ENCODE results near the gene VEZF1.
A peak's percentile ranks its signal among the peaks of the same experiment; 100 is the strongest.

Gene VEZF1

GRCh38 chr17:58006924-58007780 lies 19.1 kb upstream of the VEZF1 start, which contains the start of gene SRSF1:
SRSF1 (minus strand) TSS chr17:58007246; CDS start chr17:58007137, 109 bp downstream.
- 0% methylated on average over 86 of the region's 86 CpGs for WGBS, 2 experiments

GRCh38 chr17:58006560-58006923 lies 18.5 kb upstream of the VEZF1 start:
- H3K9me3 ChIP-seq (ENCODE audit: control insufficient read depth, low read length) = no peaks in the 10 kb centered on the region
- peaks cover 19% of the 10 kb centered on the region for H3K4me1 ChIP-seq (ENCODE audit: control insufficient read depth, insufficient read depth, low read length)
- peak overlapping the region; percentile 92 for H3K4me3 ChIP-seq (ENCODE audit: insufficient read depth, low read depth, low read length)
- peak overlapping the region; percentile 98 for H3K27ac ChIP-seq (ENCODE audit: insufficient read depth, low read depth, low read length, poor library complexity, severe bottlenecking)
- no peaks in the 10 kb centered on the region for H3K27me3 ChIP-seq (ENCODE audit: control insufficient read depth, insufficient read depth, low read length, poor library complexity, severe bottlenecking)
- 0% methylated on average over 20 of the region's 20 CpGs for WGBS, 2 experiments
- H3K36me3 ChIP-seq (ENCODE audit: control insufficient read depth, insufficient read depth, low read length) = peaks cover 24% of the 10 kb centered on the region

More at GRCh38 chr17:58006924-58007780, 19.1 kb upstream of the VEZF1 start, which contains the start of gene SRSF1:
- Histone ChIP-seq H3K27ac (ENCODE audit: insufficient read depth, low read depth, low read length, poor library complexity, severe bottlenecking) (peak within 1 kb of the TSS; percentile 98), H3K27me3 (ENCODE audit: control insufficient read depth, insufficient read depth, low read length, poor library complexity, severe bottlenecking) (no peaks in the 10 kb centered on the region), H3K4me3 (ENCODE audit: insufficient read depth, low read depth, low read length) (peak within 1 kb of the TSS; percentile 92), H3K9me3 (ENCODE audit: control insufficient read depth, low read length) (no peaks in the 10 kb centered on the region), H3K4me1 (ENCODE audit: control insufficient read depth, insufficient read depth, low read length) (peaks cover 19% of the 10 kb centered on the region), H3K36me3 (ENCODE audit: control insufficient read depth, insufficient read depth, low read length) (peaks cover 24% of the 10 kb centered on the region)

GRCh38 chr17:58005728-58006559 lies 17.9 kb upstream of the VEZF1 start:
- H3K4me3 ChIP-seq (ENCODE audit: insufficient read depth, low read depth, low read length) = peak overlapping the region; percentile 92
- no peaks in the 10 kb centered on the region for H3K9me3 ChIP-seq (ENCODE audit: control insufficient read depth, low read length)
- WGBS, 2 experiments = 5% methylated on average over 35 to 36 of the region's 36 CpGs
- peaks cover 19% of the 10 kb centered on the region for H3K4me1 ChIP-seq (ENCODE audit: control insufficient read depth, insufficient read depth, low read length)
- H3K27me3 ChIP-seq (ENCODE audit: control insufficient read depth, insufficient read depth, low read length, poor library complexity, severe bottlenecking) = no peaks in the 10 kb centered on the region
- peak overlapping the region; percentile 98 for H3K27ac ChIP-seq (ENCODE audit: insufficient read depth, low read depth, low read length, poor library complexity, severe bottlenecking)
- peaks cover 24% of the 10 kb centered on the region for H3K36me3 ChIP-seq (ENCODE audit: control insufficient read depth, insufficient read depth, low read length)

GRCh38 chr17:58005031-58005727 lies 17.1 kb upstream of the VEZF1 start:
- WGBS, 2 experiments = 49 to 62% methylated on average over 11 of the region's 12 CpGs
- Histone ChIP-seq H3K4me1 (ENCODE audit: control insufficient read depth, insufficient read depth, low read length) (peaks cover 19% of the 10 kb centered on the region), H3K27me3 (ENCODE audit: control insufficient read depth, insufficient read depth, low read length, poor library complexity, severe bottlenecking) (no peaks in the 10 kb centered on the region), H3K27ac (ENCODE audit: insufficient read depth, low read depth, low read length, poor library complexity, severe bottlenecking) (no peak overlapping the region), H3K36me3 (ENCODE audit: control insufficient read depth, insufficient read depth, low read length) (peaks cover 28% of the 10 kb centered on the region), H3K9me3 (ENCODE audit: control insufficient read depth, low read length) (no peaks in the 10 kb centered on the region), H3K4me3 (ENCODE audit: insufficient read depth, low read depth, low read length) (peak overlapping the region; percentile 92)

- Histone ChIP-seq H3K36me3 (ENCODE audit: control insufficient read depth, insufficient read depth, low read length) (peaks cover 28% of the 10 kb centered on the region), H3K4me1 (ENCODE audit: control insufficient read depth, insufficient read depth, low read length) (peaks cover 19% of the 10 kb centered on the region), H3K27me3 (ENCODE audit: control insufficient read depth, insufficient read depth, low read length, poor library complexity, severe bottlenecking) (no peaks in the 10 kb centered on the region), H3K9me3 (ENCODE audit: control insufficient read depth, low read length) (no peaks in the 10 kb centered on the region), H3K27ac (ENCODE audit: insufficient read depth, low read depth, low read length, poor library complexity, severe bottlenecking) (no peak overlapping the region), H3K4me3 (ENCODE audit: insufficient read depth, low read depth, low read length) (no peak overlapping the region)
- WGBS, 2 experiments = 98% methylated on average over 3 of the region's 3 CpGs
Observed at GRCh38 chr17:58004060-58004459, 16.0 kb upstream of the VEZF1 start.

- H3K4me1 ChIP-seq (ENCODE audit: control insufficient read depth, insufficient read depth, low read length) = peaks cover 19% of the 10 kb centered on the region
- peaks cover 31% of the 10 kb centered on the region for H3K36me3 ChIP-seq (ENCODE audit: control insufficient read depth, insufficient read depth, low read length)
- H3K27ac ChIP-seq (ENCODE audit: insufficient read depth, low read depth, low read length, poor library complexity, severe bottlenecking) = no peak overlapping the region
- no peaks in the 10 kb centered on the region for H3K27me3 ChIP-seq (ENCODE audit: control insufficient read depth, insufficient read depth, low read length, poor library complexity, severe bottlenecking)
- 92 to 99% methylated on average over 2 of the region's 2 CpGs for WGBS, 2 experiments
- H3K4me3 ChIP-seq (ENCODE audit: insufficient read depth, low read depth, low read length) = no peak overlapping the region
- H3K9me3 ChIP-seq (ENCODE audit: control insufficient read depth, low read length) = no peaks in the 10 kb centered on the region
Observed at GRCh38 chr17:58002973-58003372, 14.9 kb upstream of the VEZF1 start.

GRCh38 chr17:58002154-58002948 lies 14.3 kb upstream of the VEZF1 start:
- Histone ChIP-seq H3K4me1 (ENCODE audit: control insufficient read depth, insufficient read depth, low read length) (peaks cover 19% of the 10 kb centered on the region), H3K9me3 (ENCODE audit: control insufficient read depth, low read length) (no peaks in the 10 kb centered on the region), H3K27me3 (ENCODE audit: control insufficient read depth, insufficient read depth, low read length, poor library complexity, severe bottlenecking) (no peaks in the 10 kb centered on the region), H3K27ac (ENCODE audit: insufficient read depth, low read depth, low read length, poor library complexity, severe bottlenecking) (no peak overlapping the region), H3K36me3 (ENCODE audit: control insufficient read depth, insufficient read depth, low read length) (peaks cover 31% of the 10 kb centered on the region), H3K4me3 (ENCODE audit: insufficient read depth, low read depth, low read length) (no peak overlapping the region)
- WGBS, 2 experiments = 91 to 93% methylated on average over 4 of the region's 4 CpGs

- Histone ChIP-seq H3K9me3 (ENCODE audit: control insufficient read depth, low read length) (no peaks in the 10 kb centered on the region), H3K27ac (ENCODE audit: insufficient read depth, low read depth, low read length, poor library complexity, severe bottlenecking) (no peak overlapping the region), H3K4me3 (ENCODE audit: insufficient read depth, low read depth, low read length) (no peak overlapping the region), H3K4me1 (ENCODE audit: control insufficient read depth, insufficient read depth, low read length) (peaks cover 19% of the 10 kb centered on the region), H3K27me3 (ENCODE audit: control insufficient read depth, insufficient read depth, low read length, poor library complexity, severe bottlenecking) (no peaks in the 10 kb centered on the region), H3K36me3 (ENCODE audit: control insufficient read depth, insufficient read depth, low read length) (peaks cover 31% of the 10 kb centered on the region)
- 90 to 100% methylated on average over 1 of the region's 1 CpG for WGBS, 2 experiments
Observed at GRCh38 chr17:58001461-58002124, 13.5 kb upstream of the VEZF1 start.

GRCh38 chr17:57999496-58000017 lies 11.5 kb upstream of the VEZF1 start:
- Histone ChIP-seq H3K27me3 (ENCODE audit: control insufficient read depth, insufficient read depth, low read length, poor library complexity, severe bottlenecking) (no peaks in the 10 kb centered on the region), H3K4me1 (ENCODE audit: control insufficient read depth, insufficient read depth, low read length) (peaks cover 21% of the 10 kb centered on the region), H3K36me3 (ENCODE audit: control insufficient read depth, insufficient read depth, low read length) (peaks cover 27% of the 10 kb centered on the region), H3K4me3 (ENCODE audit: insufficient read depth, low read depth, low read length) (no peak overlapping the region), H3K9me3 (ENCODE audit: control insufficient read depth, low read length) (no peaks in the 10 kb centered on the region), H3K27ac (ENCODE audit: insufficient read depth, low read depth, low read length, poor library complexity, severe bottlenecking) (no peak overlapping the region)
- 94 to 100% methylated on average over 1 of the region's 1 CpG for WGBS, 2 experiments
